ENCODE results near the gene ATP13A1.
"Not testable (repeated sequence)": the region's sequence is repeated elsewhere in the genome, so short reads cannot be mapped to it uniquely, and the experiment has no call there.

The ATP13A1 gene

GRCh38 chr19:19619181-19619848 lies 44.2 kb downstream of the ATP13A1 start:
- Histone ChIP-seq H3K4me3 (ENCODE audit: extremely low read depth, insufficient read depth, low read length, poor library complexity, severe bottlenecking) (no peak overlapping the region), H3K9me3 (ENCODE audit: control insufficient read depth, low read length) (no peaks in the 10 kb centered on the region), H3K36me3 (ENCODE audit: control insufficient read depth, insufficient read depth, low read length) (peaks cover 17% of the 10 kb centered on the region), H3K27ac (ENCODE audit: low read depth, low read length, severe bottlenecking) (no peak overlapping the region), H3K4me1 (ENCODE audit: control insufficient read depth, insufficient read depth, low read length, poor library complexity, severe bottlenecking) (peaks cover 2% of the 10 kb centered on the region)
- 90 to 95% methylated on average over 18 to 21 of the region's 21 CpGs for WGBS, 2 experiments (ENCODE audit: insufficient coverage in 2 of 2)

- 10 to 11% methylated on average over 68 to 76 of the region's 80 CpGs for WGBS, 2 experiments (ENCODE audit: insufficient coverage in 2 of 2)
- peaks cover 9% of the 10 kb centered on the region for H3K36me3 ChIP-seq (ENCODE audit: control insufficient read depth, insufficient read depth, low read length)
- H3K9me3 ChIP-seq (ENCODE audit: control insufficient read depth, low read length) = no peaks in the 10 kb centered on the region
- H3K27ac ChIP-seq (ENCODE audit: low read depth, low read length, severe bottlenecking) = no peak within 1 kb of the TSS
- H3K4me1 ChIP-seq (ENCODE audit: control insufficient read depth, insufficient read depth, low read length, poor library complexity, severe bottlenecking) = peaks cover 6% of the 10 kb centered on the region
- H3K4me3 ChIP-seq (ENCODE audit: extremely low read depth, insufficient read depth, low read length, poor library complexity, severe bottlenecking) = peak within 1 kb of the TSS; percentile 49
Measured at GRCh38 chr19:19618219-19619051, 45.0 kb downstream of the ATP13A1 start, which contains the start of gene PBX4. Gene PBX4 (minus strand): TSS chr19:19618687. CDS start chr19:19618629, 58 bp downstream.

- no peak overlapping the region for H3K27ac ChIP-seq (ENCODE audit: low read depth, low read length, severe bottlenecking)
- peaks cover 8% of the 10 kb centered on the region for H3K4me1 ChIP-seq (ENCODE audit: control insufficient read depth, insufficient read depth, low read length, poor library complexity, severe bottlenecking)
- no peaks in the 10 kb centered on the region for H3K36me3 ChIP-seq (ENCODE audit: control insufficient read depth, insufficient read depth, low read length)
- no peaks in the 10 kb centered on the region for H3K9me3 ChIP-seq (ENCODE audit: control insufficient read depth, low read length)
- no peak overlapping the region for H3K4me3 ChIP-seq (ENCODE audit: extremely low read depth, insufficient read depth, low read length, poor library complexity, severe bottlenecking)
- WGBS, 2 experiments (ENCODE audit: insufficient coverage in 2 of 2) = 100% methylated on average over 2 of the region's 3 CpGs; no CpG with 5 or more reads in 1 of the 2 experiments
Measured at GRCh38 chr19:19615086-19615485, 48.4 kb downstream of the ATP13A1 start.

- H3K4me1 ChIP-seq (ENCODE audit: control insufficient read depth, insufficient read depth, low read length, poor library complexity, severe bottlenecking) = peaks cover 6% of the 10 kb centered on the region
- WGBS, 2 experiments (ENCODE audit: insufficient coverage in 2 of 2) = 86 to 96% methylated on average over 4 of the region's 4 CpGs
Measured at GRCh38 chr19:19613506-19613905, 50.0 kb downstream of the ATP13A1 start.

GRCh38 chr19:19610376-19611202 lies 52.9 kb downstream of the ATP13A1 start:
- WGBS, 2 experiments (ENCODE audit: insufficient coverage in 2 of 2) = 96 to 99% methylated on average over 5 of the region's 10 CpGs
- H3K36me3 ChIP-seq (ENCODE audit: control insufficient read depth, insufficient read depth, low read length) = no peaks in the 10 kb centered on the region
- no peaks in the 10 kb centered on the region for H3K9me3 ChIP-seq (ENCODE audit: control insufficient read depth, low read length)
- H3K27ac ChIP-seq (ENCODE audit: low read depth, low read length, severe bottlenecking) = no peak overlapping the region
- H3K4me1 ChIP-seq (ENCODE audit: control insufficient read depth, insufficient read depth, low read length, poor library complexity, severe bottlenecking) = peaks cover 6% of the 10 kb centered on the region
- H3K4me3 ChIP-seq (ENCODE audit: extremely low read depth, insufficient read depth, low read length, poor library complexity, severe bottlenecking) = no peak overlapping the region

More at GRCh38 chr19:19613506-19613905, 50.0 kb downstream of the ATP13A1 start:
- Histone ChIP-seq H3K27ac (ENCODE audit: low read depth, low read length, severe bottlenecking) (no peak overlapping the region), H3K36me3 (ENCODE audit: control insufficient read depth, insufficient read depth, low read length) (no peaks in the 10 kb centered on the region), H3K4me3 (ENCODE audit: extremely low read depth, insufficient read depth, low read length, poor library complexity, severe bottlenecking) (no peak overlapping the region), H3K9me3 (ENCODE audit: control insufficient read depth, low read length) (no peaks in the 10 kb centered on the region)

GRCh38 chr19:19606686-19607085 lies 56.8 kb downstream of the ATP13A1 start:
- not testable (repeated sequence) for H3K27ac ChIP-seq (ENCODE audit: low read depth, low read length, severe bottlenecking); H3K9me3 ChIP-seq (ENCODE audit: control insufficient read depth, low read length); H3K36me3 ChIP-seq (ENCODE audit: control insufficient read depth, insufficient read depth, low read length); H3K4me1 ChIP-seq (ENCODE audit: control insufficient read depth, insufficient read depth, low read length, poor library complexity, severe bottlenecking); H3K4me3 ChIP-seq (ENCODE audit: extremely low read depth, insufficient read depth, low read length, poor library complexity, severe bottlenecking)
- 95 to 97% methylated on average over 6 to 8 of the region's 8 CpGs for WGBS, 2 experiments (ENCODE audit: insufficient coverage in 2 of 2)

GRCh38 chr19:19606021-19606420 lies 57.5 kb downstream of the ATP13A1 start:
- Histone ChIP-seq H3K4me1 (ENCODE audit: control insufficient read depth, insufficient read depth, low read length, poor library complexity, severe bottlenecking) (no peaks in the 10 kb centered on the region), H3K9me3 (ENCODE audit: control insufficient read depth, low read length) (no peaks in the 10 kb centered on the region), H3K27ac (ENCODE audit: low read depth, low read length, severe bottlenecking) (no peak overlapping the region), H3K36me3 (ENCODE audit: control insufficient read depth, insufficient read depth, low read length) (no peaks in the 10 kb centered on the region), H3K4me3 (ENCODE audit: extremely low read depth, insufficient read depth, low read length, poor library complexity, severe bottlenecking) (no peak overlapping the region)
- 100% methylated on average over 1 of the region's 1 CpG for WGBS, 2 experiments (ENCODE audit: insufficient coverage in 2 of 2)

- Histone ChIP-seq H3K9me3 (ENCODE audit: control insufficient read depth, low read length) (no peaks in the 10 kb centered on the region), H3K4me1 (ENCODE audit: control insufficient read depth, insufficient read depth, low read length, poor library complexity, severe bottlenecking) (no peaks in the 10 kb centered on the region), H3K27ac (ENCODE audit: low read depth, low read length, severe bottlenecking) (no peak overlapping the region), H3K4me3 (ENCODE audit: extremely low read depth, insufficient read depth, low read length, poor library complexity, severe bottlenecking) (no peak overlapping the region), H3K36me3 (ENCODE audit: control insufficient read depth, insufficient read depth, low read length) (no peaks in the 10 kb centered on the region)
- WGBS, 2 experiments (ENCODE audit: insufficient coverage in 2 of 2) = 78 to 89% methylated on average over 2 of the region's 3 CpGs
Measured at GRCh38 chr19:19602713-19603324, 60.7 kb downstream of the ATP13A1 start.

GRCh38 chr19:19602136-19602712 lies 61.3 kb downstream of the ATP13A1 start:
- Histone ChIP-seq H3K4me3 (ENCODE audit: extremely low read depth, insufficient read depth, low read length, poor library complexity, severe bottlenecking) (no peak overlapping the region), H3K36me3 (ENCODE audit: control insufficient read depth, insufficient read depth, low read length) (no peaks in the 10 kb centered on the region), H3K9me3 (ENCODE audit: control insufficient read depth, low read length) (no peaks in the 10 kb centered on the region), H3K27ac (ENCODE audit: low read depth, low read length, severe bottlenecking) (no peak overlapping the region), H3K4me1 (ENCODE audit: control insufficient read depth, insufficient read depth, low read length, poor library complexity, severe bottlenecking) (no peaks in the 10 kb centered on the region)
- WGBS, 2 experiments (ENCODE audit: insufficient coverage in 2 of 2) = 77 to 82% methylated on average over 6 to 8 of the region's 9 CpGs
